Activated B cell treated with CpG ODN at 0.5 μM for 24 hours (primary cell): ENCODE data around the gene NBEAL2. TPM values are rescaled to one million over a fixed set of nuclear protein-coding genes. Genes with fewer than 3 reads are reported as not detected.

Experiments
- ATAC-seq: fragments of 200-7000 bp; cut with Tn5 transposase; one replicate; pipeline ENCODE4 v1.10.0; 2021; ENCODE audit warnings: low read depth, mild to moderate bottlenecking, moderate library complexity
- CTCF ChIA-PET: fragments of 350-600 bp; sonication (Branson Sonifier 250); formaldehyde crosslinking; loops from one replicate; lab custom pipeline; 2021; ENCODE audit warnings: antibody characterized with exemption; lab: Charles Lee
- POLR2A ChIA-PET: fragments of 350-600 bp; sonication (Branson Sonifier 250); formaldehyde crosslinking; loops from one replicate; lab custom pipeline; 2021; ENCODE audit warnings: antibody characterized with exemption; lab: Charles Lee
- DNase-seq: peaks from one replicate; pipeline ENCODE4 v3.0.0; 2022
- H3K27ac Mint-ChIP-seq: one replicate; pipeline ENCODE4 v1.8.0; 2020; ENCODE audit warnings: mixed read lengths
- H3K27me3 Mint-ChIP-seq: one replicate; pipeline ENCODE4 v1.8.0; 2021; ENCODE audit warnings: mixed read lengths
- H3K36me3 Mint-ChIP-seq: one replicate; pipeline ENCODE4 v1.8.0; 2021; ENCODE audit warnings: low read depth, mixed read lengths
- H3K4me1 Mint-ChIP-seq: one replicate; pipeline ENCODE4 v1.8.0; 2021; ENCODE audit warnings: mixed read lengths
- H3K4me3 Mint-ChIP-seq: one replicate; pipeline ENCODE4 v1.8.0; 2020; ENCODE audit warnings: mild to moderate bottlenecking, mixed read lengths
- H3K9me3 Mint-ChIP-seq: one replicate; pipeline ENCODE4 v1.8.0; 2020; ENCODE audit warnings: mixed read lengths
- intact Hi-C: fragments of 100-400 bp; cut with micrococcal nuclease; formaldehyde crosslinking; loops from one replicate; pipeline ENCODE4 v1.15.1; 2024
- total RNA-seq: library from RNA; stranded (reverse); gene quantifications from 2 replicates; pipeline ENCODE4 v1.2.3, GENCODE V29; 2022
- TF ChIP-seq, protein P1 (sequence below): fragments of 200-600 bp; IDR thresholded peaks from one replicate; pipeline ENCODE4 v1.8.0; 2022; ENCODE audit warnings: antibody characterized with exemption, mild to moderate bottlenecking

NBEAL2 gene
- total RNA-seq, 1 donor from 2014 or later: 98.6 TPM

DNA sequence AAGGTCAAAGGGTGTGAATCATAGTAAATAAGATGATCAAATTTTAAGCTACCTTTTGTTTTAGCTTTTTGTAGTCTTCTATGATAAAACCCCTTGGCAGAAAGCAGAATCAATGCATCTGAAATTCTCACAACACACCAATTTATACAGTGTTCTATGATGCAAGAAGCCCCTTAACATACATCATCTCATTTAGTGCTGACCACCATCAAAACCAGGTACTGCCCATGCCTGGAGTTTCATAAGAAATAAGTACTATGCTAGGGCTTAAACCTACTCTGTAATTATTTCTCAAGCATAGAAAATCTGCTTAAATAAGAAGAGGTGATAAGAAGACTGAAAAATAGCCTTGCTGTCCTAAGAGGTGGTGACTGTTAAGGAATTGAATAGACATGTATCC is 67.6 kb downstream of the NBEAL2 start:
- DNase-seq (no peak), ATAC-seq (no peak)
- no peak overlapping the region for H3K4me3 Mint-ChIP-seq
- H3K27ac Mint-ChIP-seq: no peak overlapping the region
- CTCF ChIA-PET: no interaction called here
- H3K27me3 Mint-ChIP-seq: no peaks in the 10 kb centered on the region
- H3K4me1 Mint-ChIP-seq: peaks cover 7% of the 10 kb centered on the region
- POLR2A ChIA-PET: interaction anchor here (1.0 kb wide), 1 partner anchor 26 kb away, joined by 4 read pairs; no protein-coding TSS in a partner anchor
- TF ChIP-seq, protein P1, sequence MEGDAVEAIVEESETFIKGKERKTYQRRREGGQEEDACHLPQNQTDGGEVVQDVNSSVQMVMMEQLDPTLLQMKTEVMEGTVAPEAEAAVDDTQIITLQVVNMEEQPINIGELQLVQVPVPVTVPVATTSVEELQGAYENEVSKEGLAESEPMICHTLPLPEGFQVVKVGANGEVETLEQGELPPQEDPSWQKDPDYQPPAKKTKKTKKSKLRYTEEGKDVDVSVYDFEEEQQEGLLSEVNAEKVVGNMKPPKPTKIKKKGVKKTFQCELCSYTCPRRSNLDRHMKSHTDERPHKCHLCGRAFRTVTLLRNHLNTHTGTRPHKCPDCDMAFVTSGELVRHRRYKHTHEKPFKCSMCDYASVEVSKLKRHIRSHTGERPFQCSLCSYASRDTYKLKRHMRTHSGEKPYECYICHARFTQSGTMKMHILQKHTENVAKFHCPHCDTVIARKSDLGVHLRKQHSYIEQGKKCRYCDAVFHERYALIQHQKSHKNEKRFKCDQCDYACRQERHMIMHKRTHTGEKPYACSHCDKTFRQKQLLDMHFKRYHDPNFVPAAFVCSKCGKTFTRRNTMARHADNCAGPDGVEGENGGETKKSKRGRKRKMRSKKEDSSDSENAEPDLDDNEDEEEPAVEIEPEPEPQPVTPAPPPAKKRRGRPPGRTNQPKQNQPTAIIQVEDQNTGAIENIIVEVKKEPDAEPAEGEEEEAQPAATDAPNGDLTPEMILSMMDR: no peak
- H3K9me3 Mint-ChIP-seq: no peaks in the 10 kb centered on the region
- intact Hi-C loops: no loop called here
- peaks cover 44% of the 10 kb centered on the region for H3K36me3 Mint-ChIP-seq

DNA sequence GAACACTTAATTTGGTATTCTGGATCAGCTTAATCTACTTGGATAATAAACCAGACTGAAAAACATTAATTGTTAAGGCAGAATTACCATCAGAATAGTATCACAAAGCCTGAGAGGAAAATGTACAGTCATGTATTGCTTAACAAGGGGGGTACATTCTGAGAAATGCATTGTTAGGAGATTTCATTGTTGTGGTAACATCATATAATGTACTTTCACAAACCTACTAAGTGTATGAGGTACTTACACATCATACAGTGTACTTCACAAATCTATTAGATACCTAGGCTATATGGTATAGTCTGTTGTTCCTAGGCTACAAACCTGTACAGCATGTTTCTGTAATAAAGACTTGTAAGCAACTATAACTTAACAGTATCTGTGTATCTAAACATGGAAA is 68.2 kb downstream of the NBEAL2 start:
- Mint-ChIP-seq H3K4me3 (no peak overlapping the region), H3K27me3 (no peaks in the 10 kb centered on the region), H3K27ac (no peak overlapping the region), H3K4me1 (peaks cover 7% of the 10 kb centered on the region), H3K36me3 (peaks cover 40% of the 10 kb centered on the region), H3K9me3 (no peaks in the 10 kb centered on the region)
- no peak for DNase-seq
- ChIA-PET CTCF (no interaction called here), POLR2A (no interaction called here)
- ATAC-seq: no peak
- intact Hi-C loops: no loop called here
- TF ChIP-seq, protein P1: no peak

DNA sequence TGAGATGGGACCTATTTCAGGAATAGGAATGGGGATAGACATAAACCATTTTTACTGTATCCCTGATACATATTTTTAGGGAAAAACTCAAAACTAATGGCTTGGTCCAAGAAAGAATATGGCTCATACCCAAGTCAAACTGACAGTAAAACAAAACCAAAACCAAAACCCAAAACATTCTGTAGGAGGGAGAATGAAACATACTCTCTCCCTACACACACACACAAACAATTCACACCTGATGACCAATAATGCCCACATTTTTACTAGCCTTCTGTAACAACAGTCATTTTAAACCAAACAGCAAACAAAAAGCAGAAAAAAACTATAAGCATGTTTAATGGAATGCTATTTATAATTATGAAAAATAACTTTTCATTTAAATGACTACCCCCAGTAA is 74.9 kb downstream of the NBEAL2 start:
- intact Hi-C loops: no loop called here
- H3K4me1 Mint-ChIP-seq: peaks cover 4% of the 10 kb centered on the region
- no peaks in the 10 kb centered on the region for H3K9me3 Mint-ChIP-seq
- ChIA-PET POLR2A (no interaction called here), CTCF (no interaction called here)
- peaks cover 55% of the 10 kb centered on the region for H3K36me3 Mint-ChIP-seq
- H3K27me3 Mint-ChIP-seq: no peaks in the 10 kb centered on the region
- no peak for ATAC-seq
- no peak for DNase-seq
- TF ChIP-seq, protein P1: no peak
- H3K27ac Mint-ChIP-seq: no peak overlapping the region
- H3K4me3 Mint-ChIP-seq: no peak overlapping the region

DNA sequence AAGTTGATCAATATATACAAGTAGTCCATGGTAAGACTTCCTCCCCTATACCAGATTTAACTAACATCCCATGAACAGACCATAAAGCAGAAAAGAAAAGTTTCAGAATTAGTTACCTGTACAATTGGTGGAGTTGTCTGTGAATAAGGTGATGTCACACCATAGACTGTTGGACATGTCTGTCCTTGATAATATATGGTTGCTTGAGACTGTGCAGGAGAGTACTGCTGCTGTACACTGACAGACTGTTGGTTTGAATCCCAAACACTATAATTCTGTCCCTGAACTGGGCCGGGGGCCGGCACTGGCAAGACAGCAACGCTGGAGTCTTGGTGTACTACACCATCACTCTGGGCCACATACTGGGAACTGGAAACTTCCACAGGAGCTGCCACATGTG is 77.2 kb downstream of the NBEAL2 start:
- CTCF ChIA-PET: no interaction called here
- POLR2A ChIA-PET: no interaction called here
- H3K9me3 Mint-ChIP-seq: no peaks in the 10 kb centered on the region

DNA sequence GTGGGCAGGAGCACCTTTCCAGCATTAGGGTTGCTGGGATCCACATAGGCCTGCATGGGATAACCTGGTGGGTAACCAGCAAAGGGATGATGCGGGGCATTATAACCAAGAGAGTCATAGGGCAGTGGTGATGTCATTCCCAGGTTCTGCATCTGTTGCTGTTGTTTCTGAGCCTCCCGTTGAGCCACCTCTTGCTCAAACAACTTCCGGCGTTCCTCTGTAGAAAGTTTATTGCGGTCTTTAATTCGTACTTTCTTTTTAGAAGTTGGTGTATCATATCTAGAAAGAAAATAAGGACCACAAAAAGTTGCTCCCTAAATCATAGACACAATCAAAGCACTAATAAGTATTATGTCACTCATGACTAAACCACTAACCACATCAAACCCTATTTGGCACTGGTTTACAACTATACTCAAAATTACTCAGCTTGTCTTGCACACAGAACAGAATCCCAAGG is 77.8 kb downstream of the NBEAL2 start:
- POLR2A ChIA-PET: no interaction called here
- H3K27me3 Mint-ChIP-seq: no peaks in the 10 kb centered on the region
- no peak overlapping the region for H3K27ac Mint-ChIP-seq
- CTCF ChIA-PET: no interaction called here
- peaks cover 61% of the 10 kb centered on the region for H3K36me3 Mint-ChIP-seq
- TF ChIP-seq, protein P1: no peak
- DNase-seq: no peak
- no peak for ATAC-seq
- no peak overlapping the region for H3K4me3 Mint-ChIP-seq
- peaks cover 4% of the 10 kb centered on the region for H3K4me1 Mint-ChIP-seq
- H3K9me3 Mint-ChIP-seq: no peaks in the 10 kb centered on the region
- intact Hi-C loops: no loop called here

More for the DNA sequence above, 77.2 kb downstream of the NBEAL2 start:
- Mint-ChIP-seq H3K27me3 (no peaks in the 10 kb centered on the region), H3K4me1 (peaks cover 4% of the 10 kb centered on the region), H3K27ac (no peak overlapping the region), H3K36me3 (peaks cover 60% of the 10 kb centered on the region), H3K4me3 (no peak overlapping the region)
- TF ChIP-seq, protein P1: no peak
- DNase-seq (no peak), ATAC-seq (no peak)
- intact Hi-C loops: no loop called here

Other genes starting within 250 kb of the NBEAL2 start
- not detected in 2 replicates for gene MYL3, start 116.2 kb upstream of the NBEAL2 start, total RNA-seq
- not detected in 2 replicates for gene PTH1R, start 101.9 kb upstream of the NBEAL2 start, total RNA-seq
- 93.8 and 98.4 TPM in 2 replicates for gene CCDC12, start 2.9 kb upstream of the NBEAL2 start, total RNA-seq
- 56.9 and 65.7 TPM in 2 replicates for gene SETD2, start 184.4 kb downstream of the NBEAL2 start, total RNA-seq